ENCODE data around the gene IL1R1.
"Not testable (repeated sequence)": the region's sequence is repeated elsewhere in the genome, so short reads cannot be mapped to it uniquely, and the experiment has no call there.

IL1R1 gene

GRCh38 chr2:102110596-102111334 is 31.8 kb upstream of the IL1R1 start:
- peak in 1 of 5 experiments; percentile 46 for DNase-seq

GRCh38 chr2:102111823-102112222 is 30.7 kb upstream of the IL1R1 start:
- no peak for DNase-seq

GRCh38 chr2:102112271-102112670 is 30.3 kb upstream of the IL1R1 start:
- no peak for DNase-seq

- DNase-seq: no peak
Measured at GRCh38 chr2:102112692-102113665, 29.6 kb upstream of the IL1R1 start.

GRCh38 chr2:102114290-102114721 is 28.2 kb upstream of the IL1R1 start:
- peak in 1 of 5 experiments; percentile 47 for DNase-seq

GRCh38 chr2:102114851-102115497 is 27.6 kb upstream of the IL1R1 start:
- DNase-seq: no peak

GRCh38 chr2:102116630-102117471 is 25.7 kb upstream of the IL1R1 start:
- DNase-seq: no peak

- no peak for DNase-seq
Measured at GRCh38 chr2:102117472-102117858, 25.1 kb upstream of the IL1R1 start.

- DNase-seq: no peak
Measured at GRCh38 chr2:102119255-102119654, 23.3 kb upstream of the IL1R1 start.

GRCh38 chr2:102120261-102120660 is 22.3 kb upstream of the IL1R1 start:
- no peak for DNase-seq

- no peak for DNase-seq
Measured at GRCh38 chr2:102120701-102121159, 21.8 kb upstream of the IL1R1 start.

- no peak for DNase-seq
Measured at GRCh38 chr2:102122115-102122514, 20.4 kb upstream of the IL1R1 start.

GRCh38 chr2:102122909-102123308 is 19.6 kb upstream of the IL1R1 start:
- DNase-seq: no peak

GRCh38 chr2:102124421-102124820 is 18.1 kb upstream of the IL1R1 start:
- DNase-seq: not testable (repeated sequence)

GRCh38 chr2:102126169-102126568 is 16.4 kb upstream of the IL1R1 start:
- DNase-seq: peak in 1 of 5 experiments; percentile 11

- DNase-seq: no peak
Measured at GRCh38 chr2:102126660-102127059, 15.9 kb upstream of the IL1R1 start.

- DNase-seq: no peak
Measured at GRCh38 chr2:102129082-102129481, 13.5 kb upstream of the IL1R1 start.

GRCh38 chr2:102129951-102130646 is 12.4 kb upstream of the IL1R1 start:
- DNase-seq: no peak

- no peak for DNase-seq
Measured at GRCh38 chr2:102130647-102130991, 11.9 kb upstream of the IL1R1 start.

GRCh38 chr2:102131564-102131963 is 11.0 kb upstream of the IL1R1 start:
- DNase-seq: no peak

GRCh38 chr2:102137138-102137537 is 5.4 kb upstream of the IL1R1 start:
- DNase-seq: peak in 1 of 5 experiments; percentile 78
